ENCODE data around the gene SBK1. TPM values are rescaled to one million over a fixed set of nuclear protein-coding genes. Genes with fewer than 3 reads are reported as not detected.
A peak's percentile ranks its signal among the peaks of the same experiment; 100 is the strongest.
"Not testable (repeated sequence)": the region's sequence is repeated elsewhere in the genome, so short reads cannot be mapped to it uniquely, and the experiment has no call there.

SBK1 gene
- 10 to 100 TPM; 14.2 to 14.6 TPM for total RNA-seq
- polyA plus RNA-seq, result 10 to 100 TPM in 1 of 2 donors, 1 to 10 TPM in 1; 1.2 to 13.1 TPM

DNA sequence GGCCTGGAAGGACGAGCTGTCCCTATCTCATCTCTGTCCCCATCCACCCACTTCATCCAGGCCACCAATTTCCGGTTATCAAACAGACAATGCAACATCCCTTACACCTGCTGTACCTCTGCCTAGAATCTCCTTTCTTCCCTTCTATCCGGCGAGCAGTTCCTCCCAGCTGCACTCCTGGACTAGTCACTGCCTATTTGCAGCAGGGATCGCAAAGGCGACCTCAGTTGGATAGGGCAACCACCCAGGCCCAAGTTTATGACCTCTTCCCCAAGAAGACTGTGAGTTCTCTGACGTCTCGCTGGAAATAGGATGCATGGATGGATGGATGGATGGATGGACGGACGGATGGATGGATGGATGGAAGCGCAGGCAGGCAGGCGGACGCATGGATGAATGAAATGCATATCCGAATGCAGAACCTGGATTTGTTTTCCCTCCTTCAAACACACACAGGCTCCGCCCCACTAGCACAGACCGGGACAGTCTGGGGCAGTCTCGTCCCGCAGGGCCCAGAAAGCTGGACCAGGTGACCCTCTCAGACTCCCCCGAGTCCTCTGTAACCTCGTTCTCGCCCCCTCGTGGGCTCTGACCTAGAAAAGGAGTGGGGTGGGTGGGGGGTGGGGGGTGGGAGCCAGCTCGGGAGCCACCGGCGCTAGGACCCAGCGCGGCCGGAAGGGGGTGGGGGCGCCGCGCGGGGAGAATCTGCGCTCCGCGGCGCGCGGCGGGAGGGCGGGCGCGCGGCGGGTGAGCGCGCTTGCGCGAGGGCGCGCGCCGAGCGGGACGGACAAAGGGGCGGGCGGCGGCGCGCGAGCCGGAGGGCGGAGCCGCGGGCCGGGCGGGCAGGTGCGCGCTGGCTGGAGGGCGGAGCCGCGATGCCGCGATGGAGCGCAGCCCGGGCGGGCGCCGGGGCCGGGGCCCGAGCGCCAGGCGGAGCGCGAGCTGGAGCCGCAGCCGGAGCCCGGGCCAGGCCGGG, at the start of gene SBK1:
TSS of gene SBK1 (plus strand) at position 875 of the 976 bp plus-strand sequence. CDS start 24,867 bp downstream, outside the sequence.
- intact Hi-C loops (cut with micrococcal nuclease), result no loop called here
- Mint-ChIP-seq H3K27ac (peak within 1 kb of the TSS; percentile 85 to 96 (median 94)), H3K9me3 (no peaks in the 10 kb centered on the region), H3K4me3 (peak within 1 kb of the TSS; percentile 93 to 97 (median 95)), H3K36me3 (peaks cover 5 to 8% of the 10 kb centered on the region in 2 donors), H3K4me1 (peaks cover 37 to 68% (median 52%) of the 10 kb centered on the region in 4 donors), H3K27me3 (no peaks in the 10 kb centered on the region)
- Histone ChIP-seq H3K27me3 (ENCODE audit: insufficient read depth, low read length) (no peaks in the 10 kb centered on the region), H3K4me1 (ENCODE audit: insufficient read depth, low read length) (peaks cover 60% of the 10 kb centered on the region), H3K27ac (ENCODE audit: low read depth, low read length) (peak within 1 kb of the TSS; percentile 75), H3K9me3 (ENCODE audit: control insufficient read depth in 1 of 2, low read length in 2 of 2) (no peaks in the 10 kb centered on the region), H3K4me3 (ENCODE audit: low read length in 2 of 2) (peak within 1 kb of the TSS; percentile 72 to 88), H3K36me3 (ENCODE audit: insufficient read depth, low read length) (no peaks in the 10 kb centered on the region)
- peak; percentile 79 to 90 (median 88) for DNase-seq
- POLR2A ChIA-PET (ENCODE audit: partially characterized antibody), result interaction anchor here (0.6 to 5.2 kb wide), 8 partner anchors 10 to 202 kb away, joined by 3 to 114 read pairs (median 11); partner anchors contain the start of gene APOBR
- CTCF ChIA-PET (ENCODE audit: partially characterized antibody), result interaction anchor here (0.7 to 4.7 kb wide), 6 partner anchors 8 to 25 kb away, joined by 3 to 30 read pairs (median 6); no protein-coding TSS in a partner anchor

DNA sequence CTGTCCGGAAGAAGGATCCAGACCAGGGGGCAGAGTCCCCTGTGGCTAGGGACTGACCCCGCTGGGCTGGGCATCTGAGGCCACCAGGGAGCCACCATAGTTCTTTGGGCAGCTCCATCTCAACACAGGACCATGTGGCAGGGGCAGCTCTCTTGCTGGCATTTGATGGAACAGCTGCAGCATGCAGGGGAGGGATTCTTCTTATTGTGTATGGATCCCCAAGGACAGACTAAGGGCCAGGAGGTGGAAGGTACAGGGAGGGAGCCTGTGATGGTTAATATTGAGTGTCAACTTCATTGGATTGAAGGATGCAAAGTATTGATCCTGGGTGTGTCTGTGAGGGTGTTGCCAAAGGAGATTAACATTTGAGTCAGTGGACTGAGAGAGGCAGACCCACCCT, 42.8 kb upstream of the SBK1 start:
- H3K4me1 ChIP-seq (ENCODE audit: insufficient read depth, low read length); H3K27ac Mint-ChIP-seq; H3K27me3 ChIP-seq (ENCODE audit: insufficient read depth, low read length); intact Hi-C loops (cut with micrococcal nuclease); H3K36me3 Mint-ChIP-seq; H3K4me3 ChIP-seq (ENCODE audit: low read length in 2 of 2); H3K4me3 Mint-ChIP-seq; H3K36me3 ChIP-seq (ENCODE audit: insufficient read depth, low read length); DNase-seq; H3K27ac ChIP-seq (ENCODE audit: low read depth, low read length); H3K4me1 Mint-ChIP-seq; CTCF ChIA-PET (ENCODE audit: partially characterized antibody); H3K27me3 Mint-ChIP-seq; POLR2A ChIA-PET (ENCODE audit: partially characterized antibody); H3K9me3 ChIP-seq (ENCODE audit: control insufficient read depth in 1 of 2, low read length in 2 of 2): not testable (repeated sequence)
- peaks cover 0 to 10% (median 2%) of the 10 kb centered on the region in 8 donors for H3K9me3 Mint-ChIP-seq

DNA sequence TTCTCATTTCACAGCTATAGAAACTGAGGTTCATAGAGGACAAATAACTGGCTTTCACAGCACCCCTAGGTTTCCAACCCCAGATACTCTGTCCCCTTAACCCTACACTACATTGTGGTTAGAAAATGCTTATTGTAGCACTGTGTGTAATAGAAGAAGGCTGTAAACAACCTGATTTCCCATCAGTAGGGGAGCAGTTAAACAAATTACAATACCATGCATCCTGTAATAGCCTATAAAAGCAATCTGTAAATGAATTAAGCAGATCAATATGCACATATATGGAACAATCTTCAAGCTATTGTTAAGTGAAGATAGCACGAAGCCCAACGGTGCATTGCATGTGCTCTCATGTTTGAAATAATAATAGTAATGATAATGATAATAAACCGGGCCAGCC, 41.3 kb upstream of the SBK1 start:
- Mint-ChIP-seq H3K36me3 (no peaks in the 10 kb centered on the region), H3K9me3 (peaks cover 0 to 10% (median 1%) of the 10 kb centered on the region in 8 donors), H3K4me3 (no peak overlapping the region), H3K4me1 (no peaks in the 10 kb centered on the region), H3K27ac (no peak overlapping the region), H3K27me3 (no peaks in the 10 kb centered on the region)
- ChIA-PET CTCF (ENCODE audit: partially characterized antibody) (no interaction called here), POLR2A (ENCODE audit: partially characterized antibody) (no interaction called here)
- no peaks in the 10 kb centered on the region for H3K36me3 ChIP-seq (ENCODE audit: insufficient read depth, low read length)
- no peak for DNase-seq
- H3K9me3 ChIP-seq (ENCODE audit: control insufficient read depth in 1 of 2, low read length in 2 of 2), result peaks cover 0 to 5% of the 10 kb centered on the region in 2 donors
- no peaks in the 10 kb centered on the region for H3K4me1 ChIP-seq (ENCODE audit: insufficient read depth, low read length)
- no peaks in the 10 kb centered on the region for H3K27me3 ChIP-seq (ENCODE audit: insufficient read depth, low read length)
- H3K27ac ChIP-seq (ENCODE audit: low read depth, low read length), result no peak overlapping the region
- H3K4me3 ChIP-seq (ENCODE audit: low read length in 2 of 2), result no peak overlapping the region
- intact Hi-C loops (cut with micrococcal nuclease), result no loop called here

DNA sequence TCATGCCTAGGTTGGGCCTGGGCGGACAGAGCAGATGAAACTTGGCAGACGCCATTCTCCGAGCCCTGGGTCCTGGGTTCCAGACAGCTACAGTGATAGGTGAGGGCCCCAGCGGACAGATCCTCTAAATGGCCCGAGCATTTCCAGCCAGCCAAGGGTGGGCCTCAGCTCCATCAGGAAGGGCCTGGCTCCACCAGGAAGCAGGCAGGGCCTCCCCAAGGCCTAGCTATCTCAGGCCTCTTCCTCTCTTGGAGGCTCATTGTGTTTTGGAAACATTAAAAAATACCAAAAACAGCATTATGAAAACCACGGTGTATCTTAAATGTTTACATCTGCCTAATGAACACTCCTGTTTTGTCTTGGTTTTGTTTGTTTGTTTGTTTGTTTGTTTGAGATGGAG, 38.2 kb upstream of the SBK1 start:
- Mint-ChIP-seq H3K27ac (no peak overlapping the region), H3K4me3 (no peak overlapping the region), H3K36me3 (no peaks in the 10 kb centered on the region), H3K4me1 (no peaks in the 10 kb centered on the region), H3K9me3 (peaks cover 0 to 10% (median 1%) of the 10 kb centered on the region in 8 donors), H3K27me3 (no peaks in the 10 kb centered on the region)
- POLR2A ChIA-PET (ENCODE audit: partially characterized antibody), result no interaction called here
- no peak overlapping the region for H3K27ac ChIP-seq (ENCODE audit: low read depth, low read length)
- no peak overlapping the region for H3K4me3 ChIP-seq (ENCODE audit: low read length in 2 of 2)
- H3K27me3 ChIP-seq (ENCODE audit: insufficient read depth, low read length), result no peaks in the 10 kb centered on the region
- intact Hi-C loops (cut with micrococcal nuclease), result no loop called here
- no peaks in the 10 kb centered on the region for H3K36me3 ChIP-seq (ENCODE audit: insufficient read depth, low read length)
- DNase-seq, result no peak
- no peaks in the 10 kb centered on the region for H3K4me1 ChIP-seq (ENCODE audit: insufficient read depth, low read length)
- H3K9me3 ChIP-seq (ENCODE audit: control insufficient read depth in 1 of 2, low read length in 2 of 2), result peaks cover 0 to 5% of the 10 kb centered on the region in 2 donors
- CTCF ChIA-PET (ENCODE audit: partially characterized antibody), result interaction anchor here (2.2 kb wide), 1 partner anchor 15 kb away, joined by 5 read pairs; no protein-coding TSS in a partner anchor

DNA sequence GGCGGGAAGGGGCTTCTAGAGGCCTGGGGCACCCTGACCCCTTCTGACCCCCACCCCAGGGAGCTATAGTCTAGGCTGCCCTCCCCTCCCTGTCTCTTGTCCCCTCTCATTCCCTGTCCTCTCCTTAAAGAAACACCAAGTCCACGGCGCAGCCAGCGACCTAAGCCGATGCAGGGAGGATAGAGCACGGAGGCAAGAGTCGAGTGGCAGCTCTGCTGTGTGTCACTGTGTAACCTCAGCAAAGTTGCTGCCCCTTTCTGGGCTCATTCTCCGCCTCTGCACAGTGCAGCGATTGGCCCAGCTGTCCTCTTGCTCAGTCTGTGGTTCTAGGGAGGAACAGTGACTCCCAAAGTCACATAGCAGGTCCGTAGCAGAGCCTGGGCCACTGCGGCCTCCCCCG, 36.5 kb upstream of the SBK1 start:
- peaks cover 0 to 10% (median 1%) of the 10 kb centered on the region in 8 donors for H3K9me3 Mint-ChIP-seq
- intact Hi-C loops (cut with micrococcal nuclease), result no loop called here
- CTCF ChIA-PET (ENCODE audit: partially characterized antibody), result interaction anchor here (2.2 kb wide), 1 partner anchor 13 kb away, joined by 5 read pairs; no protein-coding TSS in a partner anchor
- H3K9me3 ChIP-seq (ENCODE audit: control insufficient read depth in 1 of 2, low read length in 2 of 2), result peaks cover 0 to 5% of the 10 kb centered on the region in 2 donors
- peaks cover 7 to 10% (median 8%) of the 10 kb centered on the region in 4 donors for H3K4me1 Mint-ChIP-seq
- POLR2A ChIA-PET (ENCODE audit: partially characterized antibody), result no interaction called here
- no peaks in the 10 kb centered on the region for H3K36me3 ChIP-seq (ENCODE audit: insufficient read depth, low read length)
- no peak overlapping the region for H3K4me3 ChIP-seq (ENCODE audit: low read length in 2 of 2)
- H3K36me3 Mint-ChIP-seq, result no peaks in the 10 kb centered on the region
- no peak overlapping the region for H3K27ac Mint-ChIP-seq
- no peak overlapping the region for H3K4me3 Mint-ChIP-seq
- no peak for DNase-seq
- H3K27me3 Mint-ChIP-seq, result peaks cover 2 to 10% of the 10 kb centered on the region in 2 donors
- H3K27ac ChIP-seq (ENCODE audit: low read depth, low read length), result no peak overlapping the region
- H3K27me3 ChIP-seq (ENCODE audit: insufficient read depth, low read length), result no peaks in the 10 kb centered on the region
- H3K4me1 ChIP-seq (ENCODE audit: insufficient read depth, low read length), result peaks cover 8% of the 10 kb centered on the region

DNA sequence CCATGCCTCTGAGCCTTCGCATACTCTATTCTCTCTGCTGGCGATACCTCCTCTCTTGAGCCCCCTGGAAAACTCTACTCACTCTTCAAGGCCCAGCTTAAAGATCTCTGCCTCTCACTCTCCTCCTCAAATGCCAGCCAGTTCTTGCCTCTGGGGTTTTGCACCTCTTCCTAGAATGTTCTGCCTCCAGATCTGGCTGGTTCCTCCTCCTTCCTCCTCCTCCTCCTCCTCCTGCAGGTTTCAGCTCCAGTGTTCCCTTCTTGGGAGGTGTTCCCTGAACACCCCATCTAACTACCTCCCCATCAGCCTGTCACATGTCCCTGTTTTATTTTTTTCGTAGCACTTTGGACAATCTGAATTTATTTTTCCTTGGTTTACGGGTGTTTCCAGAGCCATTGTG, 35.1 kb upstream of the SBK1 start:
- Histone ChIP-seq H3K4me1 (ENCODE audit: insufficient read depth, low read length) (peaks cover 8% of the 10 kb centered on the region), H3K27me3 (ENCODE audit: insufficient read depth, low read length) (no peaks in the 10 kb centered on the region), H3K27ac (ENCODE audit: low read depth, low read length) (no peak overlapping the region), H3K9me3 (ENCODE audit: control insufficient read depth in 1 of 2, low read length in 2 of 2) (peaks cover 0 to 5% of the 10 kb centered on the region in 2 donors), H3K4me3 (ENCODE audit: low read length in 2 of 2) (no peak overlapping the region), H3K36me3 (ENCODE audit: insufficient read depth, low read length) (no peaks in the 10 kb centered on the region)
- no peak for DNase-seq
- H3K4me1 Mint-ChIP-seq, result peaks cover 7 to 10% (median 8%) of the 10 kb centered on the region in 4 donors
- no peak overlapping the region for H3K27ac Mint-ChIP-seq
- H3K27me3 Mint-ChIP-seq, result peaks cover 5 to 13% of the 10 kb centered on the region in 2 donors
- POLR2A ChIA-PET (ENCODE audit: partially characterized antibody), result interaction anchor here (0.8 kb wide), 1 partner anchor 20 kb away, joined by 3 read pairs; no protein-coding TSS in a partner anchor
- H3K9me3 Mint-ChIP-seq, result peaks cover 0 to 10% (median 2%) of the 10 kb centered on the region in 8 donors
- CTCF ChIA-PET (ENCODE audit: partially characterized antibody), result no interaction called here
- H3K4me3 Mint-ChIP-seq, result no peak overlapping the region
- H3K36me3 Mint-ChIP-seq, result no peaks in the 10 kb centered on the region
- intact Hi-C loops (cut with micrococcal nuclease), result no loop called here

DNA sequence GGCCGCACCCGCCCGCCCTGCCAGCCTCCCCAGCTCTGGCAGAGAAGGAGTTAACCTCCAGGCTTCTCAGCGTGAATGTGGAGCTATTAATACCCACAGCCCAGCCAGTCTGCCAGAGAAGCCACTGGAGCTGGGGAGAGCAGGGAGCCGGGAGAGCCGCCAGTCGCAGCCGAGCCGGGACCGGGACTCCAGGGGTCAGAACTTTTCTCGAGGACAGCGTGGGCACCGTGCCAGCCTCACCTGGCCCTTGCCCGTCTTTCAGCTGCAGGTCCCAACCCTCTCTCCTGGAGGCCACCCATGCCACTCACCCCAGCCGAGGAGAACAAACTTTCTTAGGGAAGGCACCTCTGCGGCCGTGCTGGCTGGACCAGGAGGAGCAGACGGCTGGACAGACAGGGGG, 33.8 kb upstream of the SBK1 start:
- CTCF ChIA-PET (ENCODE audit: partially characterized antibody), result no interaction called here
- POLR2A ChIA-PET (ENCODE audit: partially characterized antibody), result no interaction called here

More for the DNA sequence above, 33.8 kb upstream of the SBK1 start:
- Histone ChIP-seq H3K9me3 (ENCODE audit: control insufficient read depth in 1 of 2, low read length in 2 of 2) (no peaks in the 10 kb centered on the region), H3K36me3 (ENCODE audit: insufficient read depth, low read length) (no peaks in the 10 kb centered on the region), H3K27me3 (ENCODE audit: insufficient read depth, low read length) (no peaks in the 10 kb centered on the region), H3K27ac (ENCODE audit: low read depth, low read length) (no peak overlapping the region), H3K4me3 (ENCODE audit: low read length in 2 of 2) (no peak overlapping the region), H3K4me1 (ENCODE audit: insufficient read depth, low read length) (peaks cover 8% of the 10 kb centered on the region)
- peaks cover 0 to 3% (median 0%) of the 10 kb centered on the region in 8 donors for H3K9me3 Mint-ChIP-seq
- H3K27ac Mint-ChIP-seq, result no peak overlapping the region
- peaks cover 11 to 18% of the 10 kb centered on the region in 2 donors for H3K27me3 Mint-ChIP-seq
- peaks cover 7 to 12% (median 9%) of the 10 kb centered on the region in 4 donors for H3K4me1 Mint-ChIP-seq
- DNase-seq, result no peak
- no peak overlapping the region for H3K4me3 Mint-ChIP-seq
- intact Hi-C loops (cut with micrococcal nuclease), result no loop called here
- H3K36me3 Mint-ChIP-seq, result no peaks in the 10 kb centered on the region
